C4-2B (cell line): ENCODE results near the gene PLD6.

Source experiments
- ZFX ChIP-seq: fragments of 450-650 bp; IDR thresholded peaks from 2 replicates; pipeline ENCODE4 v1.6.1; 2017
- TF ChIP-seq, protein P1 (sequence below): fragments of 450-650 bp; conservative IDR thresholded peaks from 2 replicates; pipeline ENCODE4 v1.5.1; 2017; ENCODE audit warnings: mild to moderate bottlenecking

DNA sequence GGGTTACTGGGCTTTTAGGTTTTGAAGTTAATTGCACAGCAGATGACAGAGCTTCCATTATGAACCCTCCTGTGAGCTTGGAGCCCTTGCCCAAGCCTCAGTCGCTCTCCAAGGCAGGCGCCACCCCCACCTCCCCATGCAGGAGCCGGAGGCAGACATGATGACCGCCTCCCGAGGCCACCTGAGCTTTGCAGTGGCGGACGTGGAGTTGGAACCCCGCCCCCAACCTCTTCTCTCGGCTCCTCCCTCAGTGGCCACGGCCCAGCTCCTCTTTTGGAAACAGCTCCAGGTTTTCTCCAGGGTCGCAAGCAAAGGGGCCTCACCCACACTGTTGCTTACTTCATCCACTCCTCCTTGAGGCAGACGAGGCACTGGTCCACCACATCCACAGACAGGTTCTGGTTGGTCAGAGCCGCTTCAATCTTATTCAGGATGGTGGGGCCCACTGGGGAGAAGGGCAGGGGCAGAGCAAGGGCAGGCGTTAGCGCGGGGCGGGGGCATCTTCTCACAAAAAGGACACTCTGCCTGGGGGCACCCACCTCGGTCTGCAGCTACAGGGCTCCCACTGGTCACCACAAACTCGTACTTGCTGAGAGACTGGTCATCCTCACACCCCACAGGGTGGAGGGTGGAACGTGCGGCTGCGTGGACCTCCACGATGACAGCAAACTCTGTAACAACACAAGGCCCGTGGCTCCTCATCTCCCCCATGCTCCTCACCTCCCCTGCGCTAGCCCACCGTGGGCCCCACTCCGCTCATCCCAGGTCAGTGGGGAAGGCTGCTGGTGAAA, 8.7 kb upstream of the PLD6 start:
- TF ChIP-seq, protein P1, sequence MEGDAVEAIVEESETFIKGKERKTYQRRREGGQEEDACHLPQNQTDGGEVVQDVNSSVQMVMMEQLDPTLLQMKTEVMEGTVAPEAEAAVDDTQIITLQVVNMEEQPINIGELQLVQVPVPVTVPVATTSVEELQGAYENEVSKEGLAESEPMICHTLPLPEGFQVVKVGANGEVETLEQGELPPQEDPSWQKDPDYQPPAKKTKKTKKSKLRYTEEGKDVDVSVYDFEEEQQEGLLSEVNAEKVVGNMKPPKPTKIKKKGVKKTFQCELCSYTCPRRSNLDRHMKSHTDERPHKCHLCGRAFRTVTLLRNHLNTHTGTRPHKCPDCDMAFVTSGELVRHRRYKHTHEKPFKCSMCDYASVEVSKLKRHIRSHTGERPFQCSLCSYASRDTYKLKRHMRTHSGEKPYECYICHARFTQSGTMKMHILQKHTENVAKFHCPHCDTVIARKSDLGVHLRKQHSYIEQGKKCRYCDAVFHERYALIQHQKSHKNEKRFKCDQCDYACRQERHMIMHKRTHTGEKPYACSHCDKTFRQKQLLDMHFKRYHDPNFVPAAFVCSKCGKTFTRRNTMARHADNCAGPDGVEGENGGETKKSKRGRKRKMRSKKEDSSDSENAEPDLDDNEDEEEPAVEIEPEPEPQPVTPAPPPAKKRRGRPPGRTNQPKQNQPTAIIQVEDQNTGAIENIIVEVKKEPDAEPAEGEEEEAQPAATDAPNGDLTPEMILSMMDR: no peak
- no peak for TF ChIP-seq ZFX
